BE2C (cell line): ENCODE results near the gene SEPTIN12.
"Not testable (repeated sequence)": the region's sequence is repeated elsewhere in the genome, so short reads cannot be mapped to it uniquely, and the experiment has no call there.

Experiments used
- DNase-seq: peaks from one replicate; pipeline ENCODE4 v3.0.0-alpha.2; 2020
- H3K27me3 ChIP-seq: fragments of 250-450 bp; sonication (Bioruptor Pico); 2 replicates; pipeline ENCODE4 v1.5.1; 2020; ENCODE audit warnings: mild to moderate bottlenecking
- H3K36me3 ChIP-seq: fragments of 250-450 bp; sonication (Bioruptor Pico); 2 replicates; pipeline ENCODE4 v1.5.1; 2020; ENCODE audit warnings: mild to moderate bottlenecking
- H3K4me1 ChIP-seq: fragments of 250-450 bp; sonication (Bioruptor Pico); 2 replicates; pipeline ENCODE4 v1.5.1; 2020
- H3K4me3 ChIP-seq: 2 replicates; pipeline ENCODE4 v1.5.1; 2011; ENCODE audit warnings: low read depth, low read length
- H3K9me3 ChIP-seq: fragments of 250-450 bp; sonication (Bioruptor Pico); 2 replicates; pipeline ENCODE4 v1.5.1; 2020
- CTCF ChIP-seq: IDR thresholded peaks from 2 replicates; pipeline ENCODE4 v1.5.1; 2012; ENCODE audit warnings: mild to moderate bottlenecking, low read depth, low read length

The SEPTIN12 gene

DNA sequence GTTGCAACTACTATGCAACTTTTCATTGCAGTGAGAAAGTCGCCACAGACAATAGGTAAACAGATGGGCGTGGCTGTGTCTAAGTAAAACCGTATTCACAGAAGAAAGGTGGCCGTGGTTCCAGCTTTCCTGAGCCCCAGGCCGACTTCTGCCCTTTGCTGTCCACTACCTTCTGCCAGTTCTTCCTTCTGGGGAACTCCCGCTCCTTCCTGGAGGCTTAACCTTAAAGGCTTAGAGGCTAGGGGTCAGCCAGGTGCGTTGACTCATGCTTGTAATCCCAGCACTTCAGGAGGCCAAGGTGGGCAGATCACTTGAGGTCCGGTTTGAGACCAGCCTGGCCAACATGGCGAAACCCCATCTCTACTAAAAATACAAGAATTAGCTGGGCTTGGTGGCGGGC is 2.1 kb upstream of the SEPTIN12 start:
- Histone ChIP-seq H3K36me3 (no peaks in the 10 kb centered on the region), H3K4me3 (no peak overlapping the region), H3K27me3 (no peaks in the 10 kb centered on the region), H3K4me1 (peaks cover 4% of the 10 kb centered on the region; the same call in 1 of the 2 replicates), H3K9me3 (no peaks in the 10 kb centered on the region)
- no peak for TF ChIP-seq CTCF
- no peak for DNase-seq

GRCh38 chr16:4788910-4789309 is 765 bp upstream of the SEPTIN12 start:
- peaks cover 4% of the 10 kb centered on the region; the same call in 1 of the 2 replicates for H3K4me1 ChIP-seq
- no peaks in the 10 kb centered on the region for H3K36me3 ChIP-seq
- H3K4me3 ChIP-seq = no peak overlapping the region
- no peaks in the 10 kb centered on the region for H3K27me3 ChIP-seq
- DNase-seq = no peak
- TF ChIP-seq CTCF = no peak
- no peaks in the 10 kb centered on the region for H3K9me3 ChIP-seq

GRCh38 chr16:4788489-4788889 is 344 bp upstream of the SEPTIN12 start:
- Histone ChIP-seq H3K4me3 (no peak overlapping the region), H3K4me1 (peaks cover 4% of the 10 kb centered on the region; the same call in 1 of the 2 replicates), H3K9me3 (no peaks in the 10 kb centered on the region), H3K36me3 (no peaks in the 10 kb centered on the region), H3K27me3 (no peaks in the 10 kb centered on the region)
- DNase-seq = no peak
- TF ChIP-seq CTCF = no peak

DNA sequence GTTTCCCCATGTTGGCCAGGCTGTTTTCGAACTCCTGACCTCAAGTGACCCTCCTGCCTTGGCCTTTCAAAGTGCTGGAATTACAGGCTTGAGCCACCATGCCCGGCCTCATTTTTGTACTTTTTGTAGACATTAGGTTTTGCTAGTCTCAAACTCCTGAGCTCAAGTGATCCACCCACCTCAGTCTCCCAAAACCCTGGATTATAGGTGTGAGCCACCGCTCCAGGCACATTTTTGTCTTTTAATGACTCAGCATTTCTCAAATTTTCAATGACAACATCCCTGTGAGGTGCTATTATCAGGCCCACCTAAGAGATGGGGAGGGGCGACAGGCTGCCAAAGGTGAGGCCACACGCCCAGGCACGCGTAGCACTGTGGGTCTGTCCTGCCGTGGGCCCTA is 1.1 kb downstream of the SEPTIN12 start:
- Histone ChIP-seq H3K4me3 (no peak overlapping the region), H3K27me3 (no peaks in the 10 kb centered on the region), H3K36me3 (no peaks in the 10 kb centered on the region), H3K9me3 (no peaks in the 10 kb centered on the region), H3K4me1 (peaks cover 4% of the 10 kb centered on the region; the same call in 1 of the 2 replicates)
- TF ChIP-seq CTCF = no peak
- DNase-seq = no peak

- no peak for TF ChIP-seq CTCF
- H3K4me3 ChIP-seq = no peak overlapping the region
- H3K4me1 ChIP-seq = peaks cover 4% of the 10 kb centered on the region; the same call in 1 of the 2 replicates
- H3K9me3 ChIP-seq = no peaks in the 10 kb centered on the region
- no peaks in the 10 kb centered on the region for H3K36me3 ChIP-seq
- no peak for DNase-seq
- no peaks in the 10 kb centered on the region for H3K27me3 ChIP-seq
These were observed 2.2 kb downstream of the SEPTIN12 start for GRCh38 chr16:4785758-4786433.

GRCh38 chr16:4784444-4784987 is 3.6 kb downstream of the SEPTIN12 start:
- H3K9me3 ChIP-seq, H3K27me3 ChIP-seq, H3K4me3 ChIP-seq, DNase-seq, H3K36me3 ChIP-seq, H3K4me1 ChIP-seq: not testable (repeated sequence)
